T47D (cell line): ENCODE data around the gene ABHD6.
"Not testable (repeated sequence)": the region's sequence is repeated elsewhere in the genome, so short reads cannot be mapped to it uniquely, and the experiment has no call there.

ENCODE experiments used
- DNase-seq, 2 experiments: peaks; one replicate each; pipeline versions ENCODE4 v3.0.0 to v3.0.0-alpha.2; 2011 to 2012; ENCODE audit warnings: low read depth in 1 of 2, low spot score in 1 of 2
- JUND ChIP-seq: IDR thresholded peaks from 2 replicates; pipeline ENCODE4 v1.6.1; 2012; ENCODE audit warnings: low read depth
- in situ Hi-C: cut with HindIII; loops from 2 replicates; pipeline ENCODE4 v1.10.0; 2016; ENCODE audit warnings: low sequenced_read_pairs, low pct_unique_long_range_greater_than_20kb

Gene ABHD6

DNA sequence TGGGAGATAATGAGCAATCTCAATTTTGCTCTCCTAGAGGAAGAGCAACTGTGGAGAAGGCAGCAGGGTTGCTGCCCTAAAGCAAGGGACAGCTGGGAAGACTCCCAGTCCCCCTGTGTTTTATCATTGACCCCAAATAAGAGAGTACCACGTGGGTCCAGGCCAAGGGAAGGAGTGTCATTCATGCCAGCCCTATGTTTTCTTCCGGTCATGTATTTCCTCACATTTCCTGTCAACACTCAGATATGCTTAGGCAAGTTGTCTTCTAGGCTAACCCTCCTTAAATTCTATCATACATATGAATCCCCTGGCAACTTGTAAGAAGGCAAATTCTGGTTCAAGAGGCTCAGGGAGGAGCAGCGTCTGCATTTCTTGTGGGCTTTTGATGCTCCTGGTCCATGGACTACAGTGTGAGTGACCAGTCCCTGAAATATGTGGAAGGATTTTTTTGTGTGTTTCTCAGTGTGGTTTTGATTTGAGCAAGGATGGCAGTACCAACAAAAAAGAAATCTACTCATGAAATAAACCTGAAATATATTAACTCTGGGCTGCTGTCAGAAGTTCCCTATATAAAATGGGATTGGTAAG lies 36.5 kb downstream of the ABHD6 start:
- in situ Hi-C loops = no loop called here
- DNase-seq = no peak
- TF ChIP-seq JUND = no peak

DNA sequence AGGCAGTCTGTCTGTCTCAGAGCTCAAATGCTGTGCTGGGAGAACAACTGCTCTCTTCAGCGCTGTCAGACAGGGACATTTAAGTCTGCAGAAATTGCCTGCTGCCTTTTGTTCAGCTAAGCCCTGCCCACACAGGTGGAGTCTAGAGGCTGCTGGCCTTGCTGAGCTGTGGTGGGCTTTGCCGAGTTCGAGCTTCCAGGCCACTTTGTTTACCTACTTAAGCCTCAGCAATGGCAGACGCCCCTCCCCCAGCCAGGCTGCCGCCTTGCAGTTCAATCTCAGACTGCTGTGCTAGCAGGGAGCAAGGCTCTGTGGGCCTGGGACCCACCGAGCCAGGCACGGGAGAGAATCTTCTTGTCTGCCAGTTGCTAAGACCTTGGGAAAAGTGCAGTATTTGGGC lies 43.5 kb downstream of the ABHD6 start:
- no peak for DNase-seq
- no peak for TF ChIP-seq JUND

GRCh38 chr3:58285334-58285733 lies 47.7 kb downstream of the ABHD6 start:
- in situ Hi-C loops = no loop called here
- no peak for DNase-seq
- TF ChIP-seq JUND = no peak

More for the DNA sequence above, 43.5 kb downstream of the ABHD6 start:
- in situ Hi-C loops = no loop called here

GRCh38 chr3:58287354-58287753 lies 49.8 kb downstream of the ABHD6 start:
- no peak for TF ChIP-seq JUND
- in situ Hi-C loops = no loop called here
- DNase-seq = no peak

- in situ Hi-C loops = no loop called here
- no peak for DNase-seq
- no peak for TF ChIP-seq JUND
Measured at GRCh38 chr3:58288011-58288728, 50.6 kb downstream of the ABHD6 start.

DNA sequence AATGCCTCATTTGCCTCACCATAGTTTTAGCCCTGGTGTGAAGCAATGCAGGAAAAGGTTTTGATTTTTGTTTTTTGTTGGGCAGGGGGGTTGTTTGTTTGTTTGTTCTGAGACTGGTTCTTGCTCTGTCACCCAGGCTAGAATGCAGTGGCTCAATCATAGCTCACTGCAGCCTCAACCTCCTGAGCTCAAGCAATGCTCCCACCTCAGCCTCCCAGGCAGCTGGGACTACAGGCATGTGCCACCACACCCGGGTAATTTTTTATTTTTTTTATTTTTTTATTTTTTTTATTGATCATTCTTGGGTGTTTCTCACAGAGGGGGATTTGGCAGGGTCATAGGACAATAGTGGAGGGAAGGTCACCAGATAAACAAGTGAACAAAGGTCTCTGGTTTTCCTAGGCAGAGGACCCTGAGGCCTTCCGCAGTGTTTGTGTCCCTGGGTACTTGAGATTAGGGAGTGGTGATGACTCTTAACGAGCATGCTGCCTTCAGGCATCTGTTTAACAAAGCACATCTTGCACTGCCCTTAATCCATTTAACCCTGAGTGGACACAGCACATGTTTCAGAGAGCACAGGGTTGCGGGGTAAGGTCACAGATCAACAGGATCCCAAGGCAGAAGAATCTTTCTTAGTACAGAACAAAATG lies 51.5 kb downstream of the ABHD6 start:
- in situ Hi-C loops, DNase-seq: not testable (repeated sequence)

DNA sequence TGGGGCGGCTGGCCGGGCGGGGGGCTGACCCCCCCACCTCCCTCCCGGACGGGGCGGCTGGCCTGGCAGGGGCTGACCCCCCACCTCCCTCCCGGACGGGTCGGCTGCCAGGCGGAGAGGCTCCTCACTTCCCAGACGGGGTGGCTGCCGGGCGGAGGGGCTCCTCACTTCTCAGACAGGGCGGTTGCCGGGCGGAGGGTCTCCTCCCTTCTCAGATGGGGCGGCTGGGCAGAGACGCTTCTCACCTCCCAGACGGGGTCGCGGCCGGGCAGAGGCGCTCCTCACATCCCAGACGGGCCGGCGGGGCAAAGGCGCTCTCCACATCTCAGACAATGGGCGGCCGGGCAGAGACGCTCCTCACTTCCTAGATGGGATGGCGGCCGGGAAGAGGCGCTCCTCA lies 52.9 kb downstream of the ABHD6 start:
- DNase-seq, in situ Hi-C loops: not testable (repeated sequence)

GRCh38 chr3:58291671-58292338 lies 54.2 kb downstream of the ABHD6 start:
- in situ Hi-C loops = no loop called here
- no peak for TF ChIP-seq JUND
- no peak for DNase-seq

DNA sequence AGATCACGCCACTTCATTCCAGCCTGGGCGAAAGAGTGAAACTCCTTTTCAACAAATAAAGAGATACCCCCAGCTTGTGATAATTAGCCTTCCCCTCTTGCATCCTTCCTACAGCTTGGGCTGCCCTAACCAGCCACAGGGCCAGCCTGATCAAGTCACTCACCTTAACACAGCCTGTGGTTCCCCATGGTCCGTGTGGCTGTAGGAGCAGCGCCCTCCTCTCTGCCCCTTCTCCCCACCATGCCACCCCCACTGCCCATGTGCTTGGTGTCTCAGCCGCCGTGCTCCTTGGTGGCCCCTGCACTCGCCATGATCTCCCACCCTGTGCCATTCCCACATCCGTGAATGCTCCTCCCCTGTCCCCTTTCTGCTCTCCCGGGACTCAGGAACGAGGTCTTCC lies 55.3 kb downstream of the ABHD6 start:
- TF ChIP-seq JUND = no peak
- in situ Hi-C loops = no loop called here
- no peak for DNase-seq

DNA sequence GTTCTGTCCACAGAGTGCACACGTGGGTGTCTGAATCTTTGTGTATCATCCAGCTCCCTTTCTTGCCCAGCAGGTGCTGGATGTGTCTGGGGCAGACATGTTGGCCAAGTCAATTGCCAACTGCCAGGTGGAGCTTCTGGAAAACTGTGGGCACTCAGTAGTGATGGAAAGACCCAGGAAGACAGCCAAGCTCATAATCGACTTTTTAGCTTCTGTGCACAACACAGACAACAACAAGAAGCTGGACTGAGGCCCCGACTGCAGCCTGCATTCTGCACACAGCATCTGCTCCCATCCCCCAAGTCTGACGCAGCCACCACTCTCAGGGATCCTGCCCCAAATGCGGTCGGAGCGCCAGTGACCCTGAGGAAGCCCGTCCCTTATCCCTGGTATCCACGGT lies 55.9 kb downstream of the ABHD6 start:
- no peak for DNase-seq
- TF ChIP-seq JUND = no peak
- in situ Hi-C loops = no loop called here

GRCh38 chr3:58296269-58296668 lies 58.7 kb downstream of the ABHD6 start:
- in situ Hi-C loops = no loop called here
- no peak for TF ChIP-seq JUND
- no peak for DNase-seq

DNA sequence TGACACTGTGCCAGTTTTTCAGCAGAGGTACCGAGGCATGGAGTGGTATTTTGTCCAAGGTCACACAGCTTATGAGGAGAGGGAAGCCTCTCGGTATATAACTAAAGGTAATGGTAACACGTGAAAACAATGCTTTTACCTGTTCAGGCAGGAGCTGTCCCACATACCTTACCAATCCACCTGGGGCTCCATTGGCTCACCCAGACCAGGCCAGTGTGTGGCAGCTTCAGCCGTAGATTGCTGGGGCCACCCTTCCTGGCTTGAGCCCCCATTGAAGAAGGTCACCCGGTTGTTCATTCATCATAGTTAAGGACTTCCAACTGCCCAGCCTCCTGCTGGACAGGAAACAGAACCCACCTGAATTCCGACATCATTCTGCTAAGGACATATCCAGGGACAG lies 59.3 kb downstream of the ABHD6 start:
- TF ChIP-seq JUND = no peak
- in situ Hi-C loops = no loop called here
- DNase-seq = no peak

DNA sequence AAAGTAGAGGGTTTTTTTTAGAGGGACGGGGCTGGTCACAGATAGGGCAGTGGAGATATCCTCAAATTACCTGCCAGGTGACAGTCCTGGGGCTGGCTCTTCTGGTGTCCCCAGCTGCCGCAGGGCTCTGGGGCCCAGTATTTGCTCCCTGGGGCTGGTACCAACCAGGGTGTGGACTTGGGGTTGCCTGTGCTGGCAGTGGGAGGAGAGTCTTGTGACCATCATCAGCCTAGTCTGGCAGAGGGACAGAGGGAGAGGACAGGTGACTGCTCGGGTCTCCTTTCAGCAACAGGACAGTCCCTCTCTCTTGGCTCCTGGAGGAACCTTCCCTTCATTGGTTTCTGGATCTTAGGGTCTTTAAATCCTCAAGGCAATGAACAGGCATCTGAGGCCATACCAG lies 60.6 kb downstream of the ABHD6 start:
- no peak for DNase-seq
- no peak for TF ChIP-seq JUND
- in situ Hi-C loops = no loop called here
